WTC11 (cell line): ENCODE data around the gene TMEM147. TPM values are rescaled to one million over a fixed set of nuclear protein-coding genes. Genes with fewer than 3 reads are reported as not detected.

Experiments used
- ATAC-seq: fragments of 200-7000 bp; cut with Tn5 transposase; 2 replicates; pipeline ENCODE4 v1.10.0; 2021; ENCODE audit warnings: mild to moderate bottlenecking, moderate library complexity
- CTCF ChIA-PET: fragments of 300-600 bp; sonication (Branson Sonifier 250); formaldehyde crosslinking; loops from one replicate; lab custom pipeline; 2021; ENCODE audit warnings: antibody characterized with exemption; lab: Charles Lee
- POLR2A ChIA-PET: fragments of 350-600 bp; sonication (Branson Sonifier 250); formaldehyde crosslinking; loops from one replicate; lab custom pipeline; 2021; ENCODE audit warnings: antibody characterized with exemption; lab: Charles Lee
- DNase-seq: peaks from one replicate; pipeline ENCODE4 v3.0.0; 2021; ENCODE audit warnings: low spot score
- H3K27ac Mint-ChIP-seq: 2 replicates; pipeline ENCODE4 v1.8.0; 2021; ENCODE audit warnings: mixed read lengths
- H3K27me3 Mint-ChIP-seq: 2 replicates; pipeline ENCODE4 v1.8.0; 2021; ENCODE audit warnings: low read depth, mild to moderate bottlenecking, moderate library complexity, mixed read lengths
- H3K36me3 Mint-ChIP-seq: 2 replicates; pipeline ENCODE4 v1.8.0; 2021; ENCODE audit warnings: mixed read lengths
- H3K4me1 Mint-ChIP-seq: 2 replicates; pipeline ENCODE4 v1.8.0; 2022; ENCODE audit warnings: mixed read lengths
- H3K4me3 Mint-ChIP-seq: 2 replicates; pipeline ENCODE4 v1.8.0; 2021; ENCODE audit warnings: mild to moderate bottlenecking, moderate library complexity, mixed read lengths
- H3K9me3 Mint-ChIP-seq: 2 replicates; pipeline ENCODE4 v1.8.0; 2021; ENCODE audit warnings: mixed read lengths
- ATF1 ChIP-seq: sonication (generic); formaldehyde crosslinking; IDR thresholded peaks from 2 replicates; pipeline ENCODE4 v1.8.1; 2023; ENCODE audit warnings: mild to moderate bottlenecking, moderate library complexity, missing genetic modification reagents
- ETV6 ChIP-seq: sonication (generic); formaldehyde crosslinking; IDR thresholded peaks from 2 replicates; pipeline ENCODE4 v1.8.1; 2022; ENCODE audit warnings: mild to moderate bottlenecking, missing genetic modification reagents
- FOXK1 ChIP-seq: sonication (generic); formaldehyde crosslinking; IDR thresholded peaks from 2 replicates; pipeline ENCODE4 v1.8.0; 2022; ENCODE audit warnings: mild to moderate bottlenecking, moderate library complexity, missing genetic modification reagents
- FOXP4 ChIP-seq: sonication (generic); formaldehyde crosslinking; IDR thresholded peaks from 2 replicates; pipeline ENCODE4 v1.8.0; 2022; ENCODE audit warnings: mild to moderate bottlenecking, missing genetic modification reagents
- GABPB1 ChIP-seq: sonication (generic); formaldehyde crosslinking; IDR thresholded peaks from 2 replicates; pipeline ENCODE4 v1.8.1; 2023; ENCODE audit warnings: mild to moderate bottlenecking, missing genetic modification reagents
- HMGA2 ChIP-seq: fragments of 250-450 bp; sonication (Bioruptor Pico); IDR thresholded peaks from 2 replicates; pipeline ENCODE4 v1.4.0; 2021; ENCODE audit warnings: mild to moderate bottlenecking, moderate library complexity
- MAX ChIP-seq: sonication (generic); formaldehyde crosslinking; IDR thresholded peaks from 2 replicates; pipeline ENCODE4 v1.8.0; 2022; ENCODE audit warnings: mild to moderate bottlenecking, missing genetic modification reagents
- NR2C2 ChIP-seq: sonication (generic); formaldehyde crosslinking; IDR thresholded peaks from 2 replicates; pipeline ENCODE4 v1.8.0; 2022; ENCODE audit warnings: mild to moderate bottlenecking, missing genetic modification reagents
- PREB ChIP-seq: sonication (generic); formaldehyde crosslinking; IDR thresholded peaks from 2 replicates; pipeline ENCODE4 v1.8.1; 2022; ENCODE audit warnings: mild to moderate bottlenecking, missing genetic modification reagents, moderate library complexity, borderline replicate concordance
- RELA ChIP-seq: sonication (generic); formaldehyde crosslinking; IDR thresholded peaks from 2 replicates; pipeline ENCODE4 v1.8.1; 2022; ENCODE audit warnings: missing genetic modification reagents, mild to moderate bottlenecking, borderline replicate concordance
- SMAD3 ChIP-seq: sonication (generic); formaldehyde crosslinking; IDR thresholded peaks from 2 replicates; pipeline ENCODE4 v1.8.0; 2022; ENCODE audit warnings: missing genetic modification reagents, mild to moderate bottlenecking, borderline replicate concordance
- SOX15 ChIP-seq: fragments of 250-450 bp; sonication (Bioruptor Pico); IDR thresholded peaks from 2 replicates; pipeline ENCODE4 v1.9.0; 2021; ENCODE audit warnings: mild to moderate bottlenecking
- SP1 ChIP-seq: sonication (generic); formaldehyde crosslinking; conservative IDR thresholded peaks from 2 replicates; pipeline ENCODE4 v1.8.1; 2022; ENCODE audit warnings: missing genetic modification reagents
- TEAD1 ChIP-seq: sonication (generic); formaldehyde crosslinking; IDR thresholded peaks from 2 replicates; pipeline ENCODE4 v1.8.0; 2022; ENCODE audit warnings: mild to moderate bottlenecking, missing genetic modification reagents
- TP53 ChIP-seq: sonication (generic); formaldehyde crosslinking; IDR thresholded peaks from 2 replicates; pipeline ENCODE4 v1.8.1; 2023; ENCODE audit warnings: mild to moderate bottlenecking, missing genetic modification reagents
- USF1 ChIP-seq: sonication (generic); formaldehyde crosslinking; IDR thresholded peaks from 2 replicates; pipeline ENCODE4 v1.8.0; 2022; ENCODE audit warnings: mild to moderate bottlenecking, missing genetic modification reagents
- USF2 ChIP-seq: sonication (generic); formaldehyde crosslinking; IDR thresholded peaks from 2 replicates; pipeline ENCODE4 v1.8.1; 2023; ENCODE audit warnings: mild to moderate bottlenecking, missing genetic modification reagents, moderate library complexity
- ZNF138 ChIP-seq: sonication (generic); formaldehyde crosslinking; conservative IDR thresholded peaks from 2 replicates; pipeline ENCODE4 v1.8.1; 2022; ENCODE audit warnings: mild to moderate bottlenecking, moderate library complexity, missing genetic modification reagents
- ZNF232 ChIP-seq: sonication (generic); formaldehyde crosslinking; IDR thresholded peaks from 2 replicates; pipeline ENCODE4 v1.8.0; 2022; ENCODE audit warnings: mild to moderate bottlenecking, missing genetic modification reagents
- ZNF317 ChIP-seq: sonication (generic); formaldehyde crosslinking; IDR thresholded peaks from 2 replicates; pipeline ENCODE4 v1.8.1; 2023; ENCODE audit warnings: low read depth, mild to moderate bottlenecking, moderate library complexity, missing genetic modification reagents, borderline replicate concordance
- ZNF423 ChIP-seq: fragments of 250-450 bp; sonication (Bioruptor Pico); IDR thresholded peaks from 2 replicates; pipeline ENCODE4 v2.1.2; 2022; ENCODE audit warnings: mild to moderate bottlenecking, moderate library complexity
- ZNF425 ChIP-seq: fragments of 250-450 bp; sonication (Bioruptor Pico); conservative IDR thresholded peaks from 2 replicates; pipeline ENCODE4 v1.9.0; 2021; ENCODE audit warnings: mild to moderate bottlenecking
- total RNA-seq: library from RNA; stranded (reverse); gene quantifications from 3 replicates; pipeline ENCODE4 v1.2.3, GENCODE V29; 2021

The TMEM147 gene
- total RNA-seq, 1 experiment from 2014 or later = 135 TPM

GRCh38 chr19:35508129-35508528 lies 37.3 kb upstream of the TMEM147 start:
- TF ChIP-seq ZNF232 (CRISPR knock-in tag) (no peak), ATF1 (CRISPR knock-in tag) (no peak), USF2 (CRISPR knock-in tag) (no peak), PREB (CRISPR knock-in tag) (no peak), ETV6 (CRISPR knock-in tag) (no peak), SOX15 (CRISPR knock-in tag) (no peak), ZNF317 (CRISPR knock-in tag) (no peak), NR2C2 (no peak), FOXK1 (no peak), ZNF138 (CRISPR knock-in tag) (no peak), TEAD1 (no peak)
- Mint-ChIP-seq H3K4me1 (peaks cover 12% of the 10 kb centered on the region), H3K9me3 (no peaks in the 10 kb centered on the region), H3K27ac (peak overlapping the region; percentile 60; the same call in 1 of the 2 replicates), H3K36me3 (peaks cover 46% of the 10 kb centered on the region), H3K4me3 (peak overlapping the region; percentile 99), H3K27me3 (peaks cover 20% of the 10 kb centered on the region)
- CTCF ChIA-PET = interaction anchor here (0.8 to 4.7 kb wide), 8 partner anchors 11 to 156 kb away, joined by 3 to 62 read pairs (median 4); no protein-coding TSS in a partner anchor
- no peak for ATAC-seq
- no peak for DNase-seq
- POLR2A ChIA-PET = interaction anchor here (1.2 kb wide), 1 partner anchor 12 kb away, joined by 3 read pairs; no protein-coding TSS in a partner anchor

GRCh38 chr19:35509018-35509652 lies 36.3 kb upstream of the TMEM147 start:
- POLR2A ChIA-PET = interaction anchor here (0.5 to 1.2 kb wide), 3 partner anchors 11 to 135 kb away, joined by 3 read pairs; no protein-coding TSS in a partner anchor
- Mint-ChIP-seq H3K27ac (peak overlapping the region; percentile 97), H3K36me3 (peaks cover 41% of the 10 kb centered on the region), H3K4me1 (peaks cover 20% of the 10 kb centered on the region), H3K27me3 (peaks cover 20% of the 10 kb centered on the region), H3K4me3 (peak overlapping the region; percentile 99), H3K9me3 (no peaks in the 10 kb centered on the region)
- CTCF ChIA-PET = interaction anchor here (0.6 to 4.7 kb wide), 14 partner anchors 9 to 205 kb away, joined by 3 to 62 read pairs (median 5); no protein-coding TSS in a partner anchor
- ATAC-seq = peak; percentile 51
- peak; percentile 60 for DNase-seq
- TF ChIP-seq FOXP4 (CRISPR knock-in tag) (no peak), HMGA2 (CRISPR knock-in tag) (no peak), ZNF425 (CRISPR knock-in tag) (no peak), ZNF423 (CRISPR knock-in tag) (no peak), TP53 (no peak), SP1 (no peak), SMAD3 (CRISPR knock-in tag) (no peak), MAX (CRISPR knock-in tag) (peak; percentile 58; the same call in 1 of the 2 replicates), RELA (CRISPR knock-in tag) (no peak), USF1 (peak; percentile 80; the same call in 1 of the 2 replicates), GABPB1 (CRISPR knock-in tag) (no peak), USF2 (CRISPR knock-in tag) (peak; percentile 81)
